Stimulated activated CD8-positive, alpha-beta memory T cell treated with anti-CD3 and anti-CD28 coated beads, Interleukin-7, amount 100 ng/mL, for 1 hour (primary cell): Measurements from ENCODE around the gene DGCR8.
A peak's percentile ranks its signal among the peaks of the same experiment; 100 is the strongest.

ENCODE experiments used
- DNase-seq, 2 donors: peaks; one replicate each; pipeline ENCODE4 v3.0.0-alpha.2; 2020; ENCODE audit warnings: low read depth in 2 of 2

The DGCR8 gene

GRCh38 chr22:20124083-20124787 lies 44.2 kb downstream of the DGCR8 start:
- no peak for DNase-seq

GRCh38 chr22:20125201-20126174 lies 45.4 kb downstream of the DGCR8 start:
- no peak for DNase-seq

- no peak for DNase-seq
Observed at GRCh38 chr22:20126284-20127029, 46.4 kb downstream of the DGCR8 start.

- DNase-seq, result no peak
Observed at GRCh38 chr22:20127318-20127868, 47.4 kb downstream of the DGCR8 start.

GRCh38 chr22:20127869-20128618 lies 48.0 kb downstream of the DGCR8 start:
- DNase-seq, result no peak

- DNase-seq, result no peak
Observed at GRCh38 chr22:20128619-20128901, 48.5 kb downstream of the DGCR8 start.

- peak in 1 of 2 donors; percentile 24 for DNase-seq
Observed at GRCh38 chr22:20128902-20129746, 49.1 kb downstream of the DGCR8 start.

- DNase-seq, result no peak
Observed at GRCh38 chr22:20129747-20130014, 49.6 kb downstream of the DGCR8 start.

GRCh38 chr22:20130319-20130718 lies 50.3 kb downstream of the DGCR8 start:
- no peak for DNase-seq

- DNase-seq, result peak; percentile 61 to 63
Observed at GRCh38 chr22:20130731-20131596, 50.9 kb downstream of the DGCR8 start.

GRCh38 chr22:20131597-20131858 lies 51.5 kb downstream of the DGCR8 start, which contains the start of gene ZDHHC8:
Gene ZDHHC8, plus strand, starts transcription at chr22:20131804. Its CDS starts 144 bp downstream, at chr22:20131948.
- DNase-seq, result peak in 1 of 2 donors; percentile 20

- DNase-seq, result no peak
Observed at GRCh38 chr22:20131859-20132685, 52.0 kb downstream of the DGCR8 start.

- no peak for DNase-seq
Observed at GRCh38 chr22:20132686-20133246, 52.7 kb downstream of the DGCR8 start.

- no peak for DNase-seq
Observed at GRCh38 chr22:20133930-20134549, 54.0 kb downstream of the DGCR8 start.

GRCh38 chr22:20135265-20135664 lies 55.2 kb downstream of the DGCR8 start:
- no peak for DNase-seq

GRCh38 chr22:20135806-20136602 lies 56.0 kb downstream of the DGCR8 start:
- no peak for DNase-seq

- no peak for DNase-seq
Observed at GRCh38 chr22:20136603-20136873, 56.5 kb downstream of the DGCR8 start.

GRCh38 chr22:20137113-20137512 lies 57.1 kb downstream of the DGCR8 start:
- DNase-seq, result no peak
